H1 (cell line): Measurements from ENCODE around the gene GMIP. TPM values are rescaled to one million over a fixed set of nuclear protein-coding genes. Genes with fewer than 3 reads are reported as not detected.

Source experiments
- CHD7 ChIP-seq: fragments of 300-600 bp; sonication (generic); IDR thresholded peaks from 2 replicates; pipeline ENCODE4 v1.7.1; 2012; ENCODE audit warnings: low read length, moderate library complexity, mild to moderate bottlenecking, inconsistent platforms; ENCODE audit not compliant: insufficient replicate concordance
- CREB1 ChIP-seq: IDR thresholded peaks from 2 replicates; pipeline ENCODE4 v1.6.1; 2012; ENCODE audit warnings: inconsistent platforms
- E2F6 ChIP-seq: IDR thresholded peaks from 2 replicates; pipeline ENCODE4 v1.6.1; 2012; ENCODE audit warnings: inconsistent platforms
- polyA plus RNA-seq, 7 experiments: library from polyadenylated mRNA; depleted of rRNA in 3 of 7; stranded (reverse) in 5 of 7; unstranded in 2 of 7; fragments of >200 nt in 5 of 7; fragments of 200-250 nt in 2 of 7; gene quantifications; 1 replicate in 5 of 7; 2 replicates in 1 of 7; 4 replicates in 1 of 7; pipeline versions ENCODE4 v1.2.1 to v1.2.3, GENCODE V29; 2011 to 2013; ENCODE audit warnings: missing spikeins in 2 of 7, mixed read lengths in 2 of 7
- total RNA-seq: library from RNA; stranded (reverse); fragmentation: NEBNext Ultra II Directional; extraction: Animal tissue kit (Norgen Biotek cat#: 25700); gene quantifications from 2 replicates; pipeline ENCODE4 v1.2.1, GENCODE V29; 2021

Gene GMIP
- total and polyA plus RNA-seq, 2 of the 8 experiments (the other 6 are each of a cell fraction or from before 2014, with no cell fraction given): 5.7 to 18.1 TPM

- no peak for TF ChIP-seq CHD7
- no peak for TF ChIP-seq CREB1
- TF ChIP-seq E2F6: no peak
Observed at GRCh38 chr19:19661675-19662251, 18.3 kb upstream of the GMIP start (continued).
